ENCODE data around the gene FARS2. TPM values are rescaled to one million over a fixed set of nuclear protein-coding genes. Genes with fewer than 3 reads are reported as not detected.

Gene FARS2
- total RNA-seq, 1 donor from 2014 or later = 23.3 TPM

DNA sequence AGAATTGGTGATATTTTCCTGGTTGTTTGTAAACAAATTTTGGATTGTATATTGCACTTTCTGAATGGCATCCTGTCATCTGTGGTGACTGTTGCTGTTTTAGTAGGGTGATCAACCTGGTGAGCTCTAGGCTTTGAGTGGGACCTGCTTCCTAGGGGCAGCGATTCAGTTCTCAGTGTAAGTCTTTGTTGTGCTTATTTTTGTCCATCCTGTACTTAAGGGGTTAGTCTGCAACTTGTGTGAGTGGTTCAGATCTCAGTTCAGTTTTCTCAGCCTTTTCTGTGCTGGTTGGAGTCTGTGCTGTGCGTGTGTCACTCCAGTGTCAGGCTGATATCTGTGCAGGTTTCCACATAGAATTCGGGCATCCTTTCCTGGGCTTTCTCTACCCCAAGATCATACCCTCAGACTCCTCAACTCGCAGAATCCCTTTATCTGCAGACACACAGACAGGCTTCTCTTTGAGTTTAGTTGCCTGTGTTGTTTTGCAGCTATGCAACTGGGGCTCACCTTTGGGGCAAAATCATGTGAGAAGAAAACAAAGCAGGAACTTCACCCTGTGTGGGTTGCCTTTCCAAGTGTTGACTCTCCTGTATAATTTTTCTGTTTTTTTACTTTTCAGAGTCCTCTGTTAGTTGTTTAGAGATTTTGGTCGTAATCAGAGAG lies 177.7 kb downstream of the FARS2 start:
- DNase-seq (ENCODE audit: low read depth, low spot score) = no peak
- peaks cover 5% of the 10 kb centered on the region for H3K9me3 Mint-ChIP-seq
- peaks cover 10% of the 10 kb centered on the region for H3K36me3 Mint-ChIP-seq (ENCODE audit: low read depth)
- no peaks in the 10 kb centered on the region for H3K4me1 Mint-ChIP-seq
- H3K27me3 Mint-ChIP-seq (ENCODE audit: low read depth) = no peaks in the 10 kb centered on the region
- H3K4me3 Mint-ChIP-seq = no peak overlapping the region
- TF ChIP-seq, protein P1, sequence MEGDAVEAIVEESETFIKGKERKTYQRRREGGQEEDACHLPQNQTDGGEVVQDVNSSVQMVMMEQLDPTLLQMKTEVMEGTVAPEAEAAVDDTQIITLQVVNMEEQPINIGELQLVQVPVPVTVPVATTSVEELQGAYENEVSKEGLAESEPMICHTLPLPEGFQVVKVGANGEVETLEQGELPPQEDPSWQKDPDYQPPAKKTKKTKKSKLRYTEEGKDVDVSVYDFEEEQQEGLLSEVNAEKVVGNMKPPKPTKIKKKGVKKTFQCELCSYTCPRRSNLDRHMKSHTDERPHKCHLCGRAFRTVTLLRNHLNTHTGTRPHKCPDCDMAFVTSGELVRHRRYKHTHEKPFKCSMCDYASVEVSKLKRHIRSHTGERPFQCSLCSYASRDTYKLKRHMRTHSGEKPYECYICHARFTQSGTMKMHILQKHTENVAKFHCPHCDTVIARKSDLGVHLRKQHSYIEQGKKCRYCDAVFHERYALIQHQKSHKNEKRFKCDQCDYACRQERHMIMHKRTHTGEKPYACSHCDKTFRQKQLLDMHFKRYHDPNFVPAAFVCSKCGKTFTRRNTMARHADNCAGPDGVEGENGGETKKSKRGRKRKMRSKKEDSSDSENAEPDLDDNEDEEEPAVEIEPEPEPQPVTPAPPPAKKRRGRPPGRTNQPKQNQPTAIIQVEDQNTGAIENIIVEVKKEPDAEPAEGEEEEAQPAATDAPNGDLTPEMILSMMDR (conservative IDR thresholded peaks at IDR 0.05) = no peak
- no peak overlapping the region for H3K27ac Mint-ChIP-seq (ENCODE audit: unreplicated experiment)

DNA sequence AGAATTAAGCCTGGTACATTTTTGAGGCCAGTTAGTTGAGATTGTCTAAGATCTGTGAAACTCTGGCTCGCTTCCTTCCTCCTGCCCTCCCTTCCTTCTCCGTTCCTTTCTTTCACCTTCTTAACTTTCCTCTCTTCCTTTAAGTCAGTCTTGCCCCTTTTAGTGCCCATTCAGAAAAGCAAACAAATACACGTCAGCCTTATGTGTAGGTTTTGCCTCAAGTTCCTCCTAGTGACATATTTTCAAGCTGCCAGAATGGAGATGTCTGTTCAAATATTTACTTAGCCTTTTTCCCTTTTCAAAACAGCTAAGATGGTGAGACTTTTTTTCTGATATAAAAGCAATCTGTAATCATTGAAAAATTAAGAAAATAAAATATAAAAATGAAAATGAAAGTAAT lies 178.4 kb downstream of the FARS2 start:
- Mint-ChIP-seq H3K4me1 (no peaks in the 10 kb centered on the region), H3K27me3 (ENCODE audit: low read depth) (no peaks in the 10 kb centered on the region), H3K9me3 (peaks cover 5% of the 10 kb centered on the region), H3K36me3 (ENCODE audit: low read depth) (peaks cover 9% of the 10 kb centered on the region), H3K4me3 (no peak overlapping the region), H3K27ac (ENCODE audit: unreplicated experiment) (no peak overlapping the region)
- TF ChIP-seq, protein P1 (conservative IDR thresholded peaks at IDR 0.05) = no peak
- no peak for DNase-seq (ENCODE audit: low read depth, low spot score)

DNA sequence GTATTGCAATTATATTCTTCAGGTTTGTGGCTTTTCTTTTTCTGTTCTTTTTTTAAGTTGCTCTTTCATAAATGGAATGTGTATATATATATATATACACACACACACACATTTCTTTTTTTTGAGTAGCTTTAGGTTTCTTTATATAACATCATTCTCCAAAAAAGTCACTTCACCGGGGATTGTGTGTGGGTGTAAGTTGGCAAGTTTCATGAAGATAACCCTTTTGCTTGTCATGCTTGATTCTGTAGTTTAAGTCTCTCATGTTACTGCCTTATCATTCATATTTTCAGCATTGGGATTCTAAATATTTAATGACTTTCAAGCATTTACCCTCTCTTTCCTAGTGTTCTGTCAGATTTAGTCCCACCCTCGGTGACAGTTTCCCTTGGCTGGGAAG lies 181.0 kb downstream of the FARS2 start:
- Mint-ChIP-seq H3K4me3 (no peak overlapping the region), H3K27me3 (ENCODE audit: low read depth) (no peaks in the 10 kb centered on the region), H3K36me3 (ENCODE audit: low read depth) (peaks cover 3% of the 10 kb centered on the region), H3K4me1 (no peaks in the 10 kb centered on the region), H3K27ac (ENCODE audit: unreplicated experiment) (no peak overlapping the region), H3K9me3 (peaks cover 4% of the 10 kb centered on the region)
- TF ChIP-seq, protein P1 (conservative IDR thresholded peaks at IDR 0.05) = no peak
- no peak for DNase-seq (ENCODE audit: low read depth, low spot score)

DNA sequence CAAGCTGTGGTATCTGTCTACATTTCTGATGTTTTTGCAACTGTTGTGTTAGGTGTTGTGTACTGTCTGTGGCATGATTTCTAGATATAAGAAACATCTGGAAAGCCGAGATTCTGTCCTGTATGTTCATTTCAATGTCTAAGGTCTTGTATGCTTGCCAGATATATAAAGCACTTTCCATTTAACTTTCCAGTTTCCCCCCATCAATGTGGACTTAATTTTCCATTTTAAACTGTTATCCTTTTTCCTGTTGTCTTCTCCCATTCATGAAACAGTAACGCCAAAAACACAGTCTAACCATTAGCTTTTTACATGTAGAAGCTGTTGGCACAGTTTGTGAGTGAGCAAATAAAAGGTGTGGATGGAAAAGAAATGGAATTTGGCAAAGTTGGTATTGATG lies 181.6 kb downstream of the FARS2 start:
- Mint-ChIP-seq H3K27me3 (ENCODE audit: low read depth) (no peaks in the 10 kb centered on the region), H3K27ac (ENCODE audit: unreplicated experiment) (no peak overlapping the region), H3K36me3 (ENCODE audit: low read depth) (peaks cover 3% of the 10 kb centered on the region), H3K4me1 (no peaks in the 10 kb centered on the region), H3K4me3 (no peak overlapping the region), H3K9me3 (no peaks in the 10 kb centered on the region)
- TF ChIP-seq, protein P1 (conservative IDR thresholded peaks at IDR 0.05) = no peak
- no peak for DNase-seq (ENCODE audit: low read depth, low spot score)

DNA sequence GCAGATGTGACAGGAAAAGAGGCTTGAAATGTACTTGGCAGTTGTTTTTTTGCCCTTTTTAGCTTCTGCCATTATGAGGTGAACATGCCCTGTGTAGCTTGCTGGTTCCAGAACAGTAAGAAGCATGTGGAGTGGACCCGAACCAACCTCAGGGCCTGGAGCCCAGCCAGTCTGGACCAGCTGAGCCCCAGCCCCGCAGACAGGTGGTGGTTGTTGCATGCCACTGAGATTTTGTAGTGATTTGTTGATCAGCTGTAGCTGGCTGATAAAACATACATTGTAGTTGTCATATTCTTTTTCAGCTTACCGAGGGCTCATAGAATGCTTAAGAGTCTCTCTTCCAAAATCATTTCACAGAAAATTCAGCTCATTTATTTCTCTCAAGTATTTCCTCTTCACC lies 182.2 kb downstream of the FARS2 start:
- TF ChIP-seq, protein P1 (conservative IDR thresholded peaks at IDR 0.05) = no peak
- H3K4me3 Mint-ChIP-seq = no peak overlapping the region
- H3K9me3 Mint-ChIP-seq = no peaks in the 10 kb centered on the region
- H3K27ac Mint-ChIP-seq (ENCODE audit: unreplicated experiment) = no peak overlapping the region
- peaks cover 3% of the 10 kb centered on the region for H3K36me3 Mint-ChIP-seq (ENCODE audit: low read depth)
- no peak for DNase-seq (ENCODE audit: low read depth, low spot score)
- no peaks in the 10 kb centered on the region for H3K4me1 Mint-ChIP-seq
- H3K27me3 Mint-ChIP-seq (ENCODE audit: low read depth) = no peaks in the 10 kb centered on the region

All from neural crest cell (in vitro differentiated cells).